Liver (tissue), 9 donors: ENCODE measurements around the gene YBEY. TPM values are rescaled to one million over a fixed set of nuclear protein-coding genes. Genes with fewer than 3 reads are reported as not detected.

Experiments used
- DNase-seq: peaks from one replicate; pipeline ENCODE4 v3.0.0-alpha.2; 2017; ENCODE audit warnings: low spot score
- H3K27ac ChIP-seq, 2 donors: one replicate each; pipeline ENCODE4 v1.7.0; 2013; ENCODE audit warnings: inconsistent platforms in 2 of 2, low read length in 2 of 2, control low read depth in 1 of 2, low read depth in 1 of 2, mild to moderate bottlenecking in 1 of 2
- H3K27me3 ChIP-seq, 4 donors: one replicate each; pipeline versions ENCODE4 v1.6.1 to v1.7.0; 2013; ENCODE audit warnings: low read length in 3 of 4, inconsistent platforms in 1 of 4, mild to moderate bottlenecking in 1 of 4, moderate library complexity in 1 of 4; ENCODE audit not compliant: control insufficient read depth in 4 of 4, insufficient read depth in 4 of 4
- H3K36me3 ChIP-seq, 4 donors: one replicate each; pipeline versions ENCODE4 v1.6.1 to v1.7.0; 2013; ENCODE audit warnings: low read length in 3 of 4, mild to moderate bottlenecking in 3 of 4, low read depth in 1 of 4, moderate library complexity in 1 of 4; ENCODE audit not compliant: control insufficient read depth in 4 of 4, insufficient read depth in 3 of 4
- H3K4me1 ChIP-seq, 4 donors: one replicate each; pipeline versions ENCODE4 v1.6.1 to v1.7.0; 2013; ENCODE audit warnings: low read length in 3 of 4, mild to moderate bottlenecking in 3 of 4, moderate library complexity in 1 of 4; ENCODE audit not compliant: control insufficient read depth in 4 of 4, insufficient read depth in 4 of 4
- H3K4me3 ChIP-seq, 3 donors: one replicate each; pipeline versions ENCODE4 v1.6.1 to v1.7.0; 2013; ENCODE audit warnings: low read length in 3 of 3, control low read depth in 1 of 3, low read depth in 1 of 3, mild to moderate bottlenecking in 1 of 3
- H3K9ac ChIP-seq, 2 donors: one replicate each; pipeline ENCODE4 v1.7.0; 2013; ENCODE audit warnings: low read length in 2 of 2, mild to moderate bottlenecking in 2 of 2, moderate library complexity in 2 of 2, control low read depth in 1 of 2, low read depth in 1 of 2
- H3K9me3 ChIP-seq, 4 donors: one replicate each; pipeline versions ENCODE4 v1.6.1 to v1.7.0; 2013; ENCODE audit warnings: low read length in 3 of 4; ENCODE audit not compliant: control insufficient read depth in 4 of 4
- ATF3 ChIP-seq: IDR thresholded peaks from 2 replicates; pipeline ENCODE4 v1.6.1; 2016; ENCODE audit warnings: antibody characterized with exemption
- CTCF ChIP-seq: fragments of 150-350 bp; IDR thresholded peaks from 2 replicates; pipeline ENCODE4 v1.5.1; 2017; ENCODE audit warnings: improper control_type of control experiment, low read depth, low read length; ENCODE audit not compliant: missing input control
- EGR1 ChIP-seq, 2 donors: IDR thresholded peaks; 2 replicates each; pipeline ENCODE4 v1.6.1; 2016 to 2018; ENCODE audit warnings: antibody characterized with exemption in 2 of 2, low read depth in 2 of 2
- FOXA1 ChIP-seq: IDR thresholded peaks from 2 replicates; pipeline ENCODE4 v1.6.1; 2016; ENCODE audit warnings: antibody characterized with exemption
- FOXA2 ChIP-seq: IDR thresholded peaks from 2 replicates; pipeline ENCODE4 v1.6.1; 2016; ENCODE audit warnings: antibody characterized with exemption
- GABPA ChIP-seq, 2 donors: IDR thresholded peaks in 1 of 2; conservative IDR thresholded peaks in 1 of 2; 2 replicates each; pipeline ENCODE4 v1.6.1; 2016; ENCODE audit warnings: antibody characterized with exemption in 2 of 2, mild to moderate bottlenecking in 1 of 2, moderate library complexity in 1 of 2
- HNF4A ChIP-seq, 2 donors: conservative IDR thresholded peaks; 2 replicates each; pipeline ENCODE4 v1.6.1; 2016; ENCODE audit warnings: antibody characterized with exemption in 2 of 2, mild to moderate bottlenecking in 2 of 2
- HNF4G ChIP-seq: IDR thresholded peaks from 2 replicates; pipeline ENCODE4 v1.6.1; 2016; ENCODE audit warnings: antibody characterized with exemption
- JUND ChIP-seq, 2 donors: IDR thresholded peaks; 2 replicates each; pipeline ENCODE4 v1.6.1; 2016; ENCODE audit warnings: antibody characterized with exemption in 2 of 2
- MAX ChIP-seq: IDR thresholded peaks from 2 replicates; pipeline ENCODE4 v1.6.1; 2016; ENCODE audit warnings: antibody characterized with exemption
- NR2F2 ChIP-seq: IDR thresholded peaks from 2 replicates; pipeline ENCODE4 v1.6.1; 2016; ENCODE audit warnings: antibody characterized with exemption
- RAD21 ChIP-seq, 2 donors: IDR thresholded peaks; 2 replicates each; pipeline ENCODE4 v1.6.1; 2016; ENCODE audit warnings: antibody characterized with exemption in 2 of 2, mild to moderate bottlenecking in 2 of 2
- REST ChIP-seq: IDR thresholded peaks from 2 replicates; pipeline ENCODE4 v1.6.1; 2016; ENCODE audit warnings: antibody characterized with exemption, mild to moderate bottlenecking
- RXRA ChIP-seq, 2 donors: IDR thresholded peaks; 2 replicates each; pipeline ENCODE4 v1.6.1; 2017 to 2018; ENCODE audit warnings: antibody characterized with exemption in 2 of 2, mild to moderate bottlenecking in 1 of 2
- SP1 ChIP-seq: IDR thresholded peaks from 2 replicates; pipeline ENCODE4 v1.6.1; 2018; ENCODE audit warnings: antibody characterized with exemption, mild to moderate bottlenecking
- TAF1 ChIP-seq: conservative IDR thresholded peaks from 2 replicates; pipeline ENCODE4 v1.6.1; 2016; ENCODE audit warnings: antibody characterized with exemption, mild to moderate bottlenecking
- YY1 ChIP-seq: IDR thresholded peaks from 2 replicates; pipeline ENCODE4 v1.6.1; 2016; ENCODE audit warnings: antibody characterized with exemption, mild to moderate bottlenecking
- ZBTB33 ChIP-seq: IDR thresholded peaks from 2 replicates; pipeline ENCODE4 v1.6.1; 2016; ENCODE audit warnings: antibody characterized with exemption
- WGBS: extraction: QIAGEN DNeasy Blood & Tissue Kit; methylation state at CpG from one replicate; pipeline ENCODE4 v1.1.7; 2013; 5-methylcytosine and 5-hydroxymethylcytosine counted together
- polyA plus RNA-seq, 2 donors: library from polyadenylated mRNA; stranded (reverse) in 1 of 2; unstranded in 1 of 2; fragments of 200-250 nt in 1 of 2; fragments of >200 nt in 1 of 2; fragmentation: Nextera tagmentation in 1 of 2; extraction: Ambion mirVana in 1 of 2; gene quantifications; one replicate each; pipeline versions ENCODE4 v1.2.1 to v1.2.3, GENCODE V29; 2013 to 2015
- total RNA-seq, 2 donors: library from RNA; depleted of rRNA; stranded (reverse); fragments of >200 nt; gene quantifications; one replicate each; pipeline ENCODE4 v1.2.3, GENCODE V29; 2014
- donor health status: healthy.
- donor health status: healthy.
- donor health status: healthy.
- donor health status: healthy.
- donor health status: healthy.

The YBEY gene
- total and polyA plus RNA-seq, 4 donors: 6.3 to 11.8 (median 10.0) TPM

- WGBS: 92% methylated on average over 13 of the region's 13 CpGs
- no peak for TF ChIP-seq ATF3
- TF ChIP-seq FOXA2: no peak
- no peak for TF ChIP-seq MAX
- TF ChIP-seq HNF4G: no peak
- TF ChIP-seq JUND (IDR thresholded peaks at IDR 0.05): no peak
- TF ChIP-seq RAD21 (IDR thresholded peaks at IDR 0.05): no peak
- no peak for TF ChIP-seq EGR1 (IDR thresholded peaks at IDR 0.05; ENCODE audit: low read depth in 2 of 2)
- TF ChIP-seq CTCF: no peak
- TF ChIP-seq FOXA1: no peak
- TF ChIP-seq YY1: no peak
- TF ChIP-seq TAF1: no peak
- no peak for TF ChIP-seq SP1
- TF ChIP-seq ZBTB33: no peak
- TF ChIP-seq RXRA (IDR thresholded peaks at IDR 0.05): no peak
- TF ChIP-seq REST: no peak
- no peak for TF ChIP-seq NR2F2
- no peak for TF ChIP-seq GABPA (IDR thresholded peaks at IDR 0.05 in 1 of 2, conservative IDR thresholded peaks at IDR 0.05 in 1 of 2)
- no peak for TF ChIP-seq HNF4A (conservative IDR thresholded peaks at IDR 0.05)
Measured at GRCh38 chr21:46264690-46265144, 21.4 kb upstream of the YBEY start.

More at GRCh38 chr21:46264690-46265144, 21.4 kb upstream of the YBEY start:
- DNase-seq: no peak
- no peaks in the 10 kb centered on the region for H3K27me3 ChIP-seq
- H3K4me1 ChIP-seq: no peaks in the 10 kb centered on the region
- H3K9me3 ChIP-seq: no peaks in the 10 kb centered on the region
- no peak overlapping the region for H3K27ac ChIP-seq
- peaks cover 24 to 73% (median 51%) of the 10 kb centered on the region in 4 donors for H3K36me3 ChIP-seq
- H3K9ac ChIP-seq: no peak overlapping the region
- no peak overlapping the region for H3K4me3 ChIP-seq
